ENCODE measurements around the gene PCID2.

Gene PCID2

GRCh38 chr13:113158946-113159345 is 49.5 kb downstream of the PCID2 start:
- H3K36me3 ChIP-seq: no peaks in the 10 kb centered on the region
- H3K4me1 ChIP-seq: peaks cover 22% of the 10 kb centered on the region
- no peaks in the 10 kb centered on the region; the same call in 1 of the 2 replicates for H3K9me3 ChIP-seq
- H3K4me3 ChIP-seq (ENCODE audit: low read depth, low read length): no peak overlapping the region
- no peak for DNase-seq
- TF ChIP-seq, protein P1, sequence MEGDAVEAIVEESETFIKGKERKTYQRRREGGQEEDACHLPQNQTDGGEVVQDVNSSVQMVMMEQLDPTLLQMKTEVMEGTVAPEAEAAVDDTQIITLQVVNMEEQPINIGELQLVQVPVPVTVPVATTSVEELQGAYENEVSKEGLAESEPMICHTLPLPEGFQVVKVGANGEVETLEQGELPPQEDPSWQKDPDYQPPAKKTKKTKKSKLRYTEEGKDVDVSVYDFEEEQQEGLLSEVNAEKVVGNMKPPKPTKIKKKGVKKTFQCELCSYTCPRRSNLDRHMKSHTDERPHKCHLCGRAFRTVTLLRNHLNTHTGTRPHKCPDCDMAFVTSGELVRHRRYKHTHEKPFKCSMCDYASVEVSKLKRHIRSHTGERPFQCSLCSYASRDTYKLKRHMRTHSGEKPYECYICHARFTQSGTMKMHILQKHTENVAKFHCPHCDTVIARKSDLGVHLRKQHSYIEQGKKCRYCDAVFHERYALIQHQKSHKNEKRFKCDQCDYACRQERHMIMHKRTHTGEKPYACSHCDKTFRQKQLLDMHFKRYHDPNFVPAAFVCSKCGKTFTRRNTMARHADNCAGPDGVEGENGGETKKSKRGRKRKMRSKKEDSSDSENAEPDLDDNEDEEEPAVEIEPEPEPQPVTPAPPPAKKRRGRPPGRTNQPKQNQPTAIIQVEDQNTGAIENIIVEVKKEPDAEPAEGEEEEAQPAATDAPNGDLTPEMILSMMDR (IDR thresholded peaks at IDR 0.05; ENCODE audit: low read depth, low read length): no peak
- H3K27me3 ChIP-seq: no peaks in the 10 kb centered on the region

DNA sequence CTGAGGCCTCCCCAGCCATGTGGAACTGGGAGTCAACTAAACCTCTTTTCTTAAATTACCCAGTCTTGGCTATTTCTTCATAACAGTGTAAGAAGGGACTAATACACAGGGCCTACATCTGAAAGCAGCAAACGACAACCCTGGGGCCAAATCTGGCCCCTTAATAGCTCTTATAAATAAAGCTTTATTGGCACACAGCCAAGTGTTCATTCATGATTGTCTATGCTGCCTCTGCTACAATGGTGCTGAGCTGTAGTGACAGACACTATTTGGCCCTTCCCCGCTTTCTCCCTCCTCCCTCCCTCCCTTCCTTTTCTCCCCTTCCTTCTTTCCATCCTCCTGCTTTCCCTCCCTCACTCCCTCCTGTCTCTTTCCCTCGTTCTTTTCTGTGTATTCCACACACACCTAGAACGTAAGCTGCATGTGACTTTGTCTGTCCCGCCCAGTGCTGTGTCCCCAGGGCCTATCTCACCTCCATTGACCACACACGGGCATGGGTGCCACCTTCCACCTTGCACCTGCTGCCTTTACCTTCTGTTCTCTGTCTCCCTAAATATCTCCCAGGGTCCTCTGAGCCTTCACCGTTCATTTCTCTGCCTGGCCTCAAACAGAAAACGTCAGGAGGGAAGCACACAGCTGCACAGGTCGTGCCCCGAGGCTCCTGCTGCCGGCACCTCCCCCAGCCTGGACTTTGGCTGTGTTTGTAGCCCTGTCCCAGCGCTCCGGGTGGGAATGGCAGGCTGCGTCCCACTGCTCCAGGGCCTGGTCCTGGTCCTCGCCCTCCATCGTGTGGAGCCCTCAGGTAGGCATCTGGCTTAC is 50.3 kb downstream of the PCID2 start, which contains the start of gene PROZ:
Gene PROZ (plus strand): TSS at position 720 of the 819 bp plus-strand sequence. CDS start 13 bp downstream, at position 733.
- Histone ChIP-seq H3K36me3 (no peaks in the 10 kb centered on the region), H3K9me3 (no peaks in the 10 kb centered on the region; the same call in 1 of the 2 replicates), H3K4me3 (ENCODE audit: low read depth, low read length) (no peak within 1 kb of the TSS; the same call in 1 of the 2 replicates), H3K4me1 (peaks cover 27% of the 10 kb centered on the region), H3K27me3 (no peaks in the 10 kb centered on the region)
- DNase-seq: peak; percentile 35
- TF ChIP-seq, protein P1 (IDR thresholded peaks at IDR 0.05; ENCODE audit: low read depth, low read length): no peak

GRCh38 chr13:113157206-113157928 is 51.1 kb downstream of the PCID2 start:
- DNase-seq: peak; percentile 39
- Histone ChIP-seq H3K36me3 (no peaks in the 10 kb centered on the region), H3K4me1 (peaks cover 27% of the 10 kb centered on the region), H3K27me3 (no peaks in the 10 kb centered on the region), H3K4me3 (ENCODE audit: low read depth, low read length) (no peak overlapping the region; the same call in 1 of the 2 replicates), H3K9me3 (no peaks in the 10 kb centered on the region; the same call in 1 of the 2 replicates)
- TF ChIP-seq, protein P1 (IDR thresholded peaks at IDR 0.05; ENCODE audit: low read depth, low read length): no peak

DNA sequence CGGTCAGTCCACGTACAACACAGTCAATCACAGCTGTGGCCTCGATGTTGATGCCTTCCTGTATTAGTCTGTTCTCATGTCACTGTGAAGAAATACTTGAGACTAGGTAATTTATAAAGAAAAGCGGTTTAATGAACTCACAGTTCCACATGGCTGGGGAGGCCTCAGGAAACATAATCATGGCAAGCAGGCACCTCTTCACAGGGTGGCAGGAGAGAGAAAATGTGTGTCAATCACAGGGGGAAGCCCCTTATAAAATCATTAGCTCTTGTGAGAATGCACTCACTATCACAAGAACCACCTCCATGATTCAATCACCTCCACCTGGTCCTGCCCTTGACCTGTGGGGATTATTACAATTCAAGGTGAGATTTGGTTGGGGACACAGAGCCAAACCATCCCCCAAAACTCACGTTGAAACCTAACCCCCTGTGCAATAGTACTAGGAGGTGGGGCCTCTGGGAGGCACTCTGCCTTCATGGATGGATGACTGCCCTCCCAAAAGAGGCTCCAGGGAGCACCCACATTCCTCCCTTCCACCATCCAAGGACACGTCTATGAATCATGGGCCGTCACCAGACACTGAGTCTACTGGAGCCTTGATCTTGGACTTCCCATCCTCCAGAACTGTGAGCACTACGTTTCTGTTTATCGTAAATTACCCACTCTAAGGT is 52.4 kb downstream of the PCID2 start:
- TF ChIP-seq, protein P1 (IDR thresholded peaks at IDR 0.05; ENCODE audit: low read depth, low read length): no peak
- no peaks in the 10 kb centered on the region for H3K36me3 ChIP-seq
- H3K9me3 ChIP-seq: no peaks in the 10 kb centered on the region; the same call in 1 of the 2 replicates
- no peaks in the 10 kb centered on the region for H3K27me3 ChIP-seq
- no peak overlapping the region for H3K4me3 ChIP-seq (ENCODE audit: low read depth, low read length)
- H3K4me1 ChIP-seq: peaks cover 27% of the 10 kb centered on the region
- no peak for DNase-seq

DNA sequence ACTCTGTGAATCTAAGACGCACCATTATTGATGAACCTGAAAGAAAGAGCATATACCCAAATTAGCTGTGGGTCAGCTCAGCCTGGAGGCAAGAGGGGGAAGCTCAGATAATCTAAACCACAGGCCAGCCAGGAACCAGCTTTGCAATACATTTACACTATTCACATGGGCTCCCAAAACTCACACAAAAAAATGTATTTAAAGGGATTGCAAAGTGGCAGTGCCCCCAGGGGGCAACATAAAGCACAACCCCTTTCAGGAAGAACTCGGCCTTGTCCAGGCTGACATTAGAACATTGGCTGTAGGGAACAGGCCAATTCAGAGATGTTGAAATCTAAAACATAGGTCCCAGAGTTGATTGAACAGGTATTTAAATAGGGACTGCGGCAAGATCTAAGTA is 53.3 kb downstream of the PCID2 start:
- no peak overlapping the region for H3K4me3 ChIP-seq (ENCODE audit: low read depth, low read length)
- H3K27me3 ChIP-seq: no peaks in the 10 kb centered on the region
- DNase-seq: no peak
- no peaks in the 10 kb centered on the region for H3K36me3 ChIP-seq
- no peaks in the 10 kb centered on the region; the same call in 1 of the 2 replicates for H3K9me3 ChIP-seq
- peaks cover 27% of the 10 kb centered on the region for H3K4me1 ChIP-seq
- TF ChIP-seq, protein P1 (IDR thresholded peaks at IDR 0.05; ENCODE audit: low read depth, low read length): no peak

Measured in BE2C (cell line).